ENCODE measurements around the gene CACNB4. TPM values are rescaled to one million over a fixed set of nuclear protein-coding genes. Genes with fewer than 3 reads are reported as not detected.
"Not testable (repeated sequence)": the region's sequence is repeated elsewhere in the genome, so short reads cannot be mapped to it uniquely, and the experiment has no call there.

Gene CACNB4
- total RNA-seq, 1 experiment from 2014 or later = not detected

GRCh38 chr2:151796774-151797173 lies 302.1 kb downstream of the CACNB4 start:
- H4K20me1 ChIP-seq (ENCODE audit: low read length) = no peaks in the 10 kb centered on the region

GRCh38 chr2:151795646-151796240 lies 303.1 kb downstream of the CACNB4 start:
- Histone ChIP-seq H3F3A (ENCODE audit: low read length, unreplicated experiment) (no peaks in the 10 kb centered on the region), H3K36me3 (ENCODE audit: low read depth, low read length) (no peaks in the 10 kb centered on the region), H2AFZ (ENCODE audit: low read length) (no peak overlapping the region), H3K9me2 (replicated peaks; ENCODE audit: low read length) (no peaks in the 10 kb centered on the region), H3K9ac (ENCODE audit: low read length) (no peak overlapping the region), H3K9me3 (ENCODE audit: low read length) (no peaks in the 10 kb centered on the region), H3K4me2 (ENCODE audit: low read length) (no peak overlapping the region), H3K4me3 (ENCODE audit: low read length) (no peak overlapping the region), H3K4me1 (ENCODE audit: insufficient read depth, low read length) (no peaks in the 10 kb centered on the region), H3K27ac (ENCODE audit: low read length) (no peak overlapping the region), H3K27me3 (ENCODE audit: low read length) (no peaks in the 10 kb centered on the region), H4K20me1 (ENCODE audit: low read length) (no peaks in the 10 kb centered on the region), H3K79me2 (ENCODE audit: low read length) (no peaks in the 10 kb centered on the region)
- no TSS peak for BruUV-seq (replicated peaks)
- DNase-seq = no peak
- POLR2A ChIA-PET (ENCODE audit: unreplicated experiment) = no interaction called here
- TF ChIP-seq EZH2 (IDR thresholded peaks at IDR 0.05; ENCODE audit: low read length, unreplicated experiment) = no peak
- intact Hi-C loops (cut with micrococcal nuclease) = no loop called here
- no peak for ATAC-seq
- CTCF ChIA-PET = no interaction called here

More at GRCh38 chr2:151796774-151797173, 302.1 kb downstream of the CACNB4 start:
- Histone ChIP-seq H3K4me1 (ENCODE audit: insufficient read depth, low read length) (no peaks in the 10 kb centered on the region), H3K4me3 (ENCODE audit: low read length) (no peak overlapping the region), H3K79me2 (ENCODE audit: low read length) (no peaks in the 10 kb centered on the region), H3K9ac (ENCODE audit: low read length) (no peak overlapping the region), H3K9me2 (replicated peaks; ENCODE audit: low read length) (no peaks in the 10 kb centered on the region), H3K4me2 (ENCODE audit: low read length) (no peak overlapping the region), H3K27me3 (ENCODE audit: low read length) (no peaks in the 10 kb centered on the region), H2AFZ (ENCODE audit: low read length) (no peak overlapping the region), H3K27ac (ENCODE audit: low read length) (no peak overlapping the region), H3K36me3 (ENCODE audit: low read depth, low read length) (peaks cover 3% of the 10 kb centered on the region; the same call in 1 of the 2 replicates), H3K9me3 (ENCODE audit: low read length) (no peaks in the 10 kb centered on the region), H3F3A (ENCODE audit: low read length, unreplicated experiment) (no peaks in the 10 kb centered on the region)
- no peak for DNase-seq
- CTCF ChIA-PET = no interaction called here
- no TSS peak for BruUV-seq (replicated peaks)
- intact Hi-C loops (cut with micrococcal nuclease) = no loop called here
- no peak for TF ChIP-seq EZH2phosphoT487 (IDR thresholded peaks at IDR 0.05; ENCODE audit: borderline replicate concordance, low read length)
- TF ChIP-seq CTCF (conservative IDR thresholded peaks at IDR 0.05; ENCODE audit: low read depth, low read length) = no peak
- no peak for TF ChIP-seq EZH2 (IDR thresholded peaks at IDR 0.05; ENCODE audit: low read length, unreplicated experiment)
- POLR2A ChIA-PET (ENCODE audit: unreplicated experiment) = no interaction called here
- no peak for ATAC-seq

- H3K4me1 ChIP-seq (ENCODE audit: insufficient read depth, low read length); H3K9me3 ChIP-seq (ENCODE audit: low read length); H3K4me2 ChIP-seq (ENCODE audit: low read length); H4K20me1 ChIP-seq (ENCODE audit: low read length); H3K9ac ChIP-seq (ENCODE audit: low read length); H3K27ac ChIP-seq (ENCODE audit: low read length); BruUV-seq (replicated peaks); H3K27me3 ChIP-seq (ENCODE audit: low read length); H3K79me2 ChIP-seq (ENCODE audit: low read length); H3K36me3 ChIP-seq (ENCODE audit: low read depth, low read length); intact Hi-C loops (cut with micrococcal nuclease); CTCF ChIA-PET; H2AFZ ChIP-seq (ENCODE audit: low read length); H3K9me2 ChIP-seq (replicated peaks; ENCODE audit: low read length); H3F3A ChIP-seq (ENCODE audit: low read length, unreplicated experiment); ATAC-seq; H3K4me3 ChIP-seq (ENCODE audit: low read length); POLR2A ChIA-PET (ENCODE audit: unreplicated experiment): not testable (repeated sequence)
- peak; percentile 33 for DNase-seq
These were observed 304.4 kb downstream of the CACNB4 start for GRCh38 chr2:151794422-151794821.

GRCh38 chr2:151793123-151793522 lies 305.7 kb downstream of the CACNB4 start:
- Histone ChIP-seq H4K20me1 (ENCODE audit: low read length) (no peaks in the 10 kb centered on the region), H3K36me3 (ENCODE audit: low read depth, low read length) (no peaks in the 10 kb centered on the region), H3K27ac (ENCODE audit: low read length) (no peak overlapping the region), H3K4me2 (ENCODE audit: low read length) (no peak overlapping the region), H3K27me3 (ENCODE audit: low read length) (no peaks in the 10 kb centered on the region), H3K9me3 (ENCODE audit: low read length) (no peaks in the 10 kb centered on the region), H3K9ac (ENCODE audit: low read length) (no peak overlapping the region), H3K9me2 (replicated peaks; ENCODE audit: low read length) (no peaks in the 10 kb centered on the region), H2AFZ (ENCODE audit: low read length) (no peak overlapping the region), H3K4me1 (ENCODE audit: insufficient read depth, low read length) (no peaks in the 10 kb centered on the region), H3K79me2 (ENCODE audit: low read length) (no peaks in the 10 kb centered on the region), H3F3A (ENCODE audit: low read length, unreplicated experiment) (no peaks in the 10 kb centered on the region), H3K4me3 (ENCODE audit: low read length) (no peak overlapping the region)
- no peak for TF ChIP-seq EZH2phosphoT487 (IDR thresholded peaks at IDR 0.05; ENCODE audit: borderline replicate concordance, low read length)
- no peak for TF ChIP-seq CTCF (conservative IDR thresholded peaks at IDR 0.05; ENCODE audit: low read depth, low read length)
- no peak for TF ChIP-seq EZH2 (IDR thresholded peaks at IDR 0.05; ENCODE audit: low read length, unreplicated experiment)
- intact Hi-C loops (cut with micrococcal nuclease) = no loop called here
- BruUV-seq (replicated peaks) = no TSS peak
- ChIA-PET POLR2A (ENCODE audit: unreplicated experiment) (no interaction called here), CTCF (no interaction called here)
- DNase-seq (no peak), ATAC-seq (no peak)

All from PC-3 (cell line).